HepG2 (cell line): ENCODE measurements around the gene NUDT9. TPM values are rescaled to one million over a fixed set of nuclear protein-coding genes. Genes with fewer than 3 reads are reported as not detected.

ENCODE experiments used
- ATAD3A ChIP-seq: sonication (generic); formaldehyde crosslinking; IDR thresholded peaks from 2 replicates; pipeline ENCODE4 v1.4.0; 2020; ENCODE audit warnings: missing genetic modification reagents
- ATRX ChIP-seq: sonication (generic); formaldehyde crosslinking; IDR thresholded peaks from 2 replicates; pipeline ENCODE4 v1.4.0; 2020; ENCODE audit warnings: missing genetic modification reagents, borderline replicate concordance
- CBX1 ChIP-seq: IDR thresholded peaks from one replicate; pipeline ENCODE4 v1.6.1; 2016; ENCODE audit warnings: antibody characterized with exemption, low read depth
- CENPT ChIP-seq: sonication (generic); formaldehyde crosslinking; IDR thresholded peaks from 2 replicates; pipeline ENCODE4 v1.8.0; 2022; ENCODE audit warnings: low read depth, mild to moderate bottlenecking, moderate library complexity, missing genetic modification reagents
- FIP1L1 ChIP-seq: fragments of 200-400 bp; formaldehyde crosslinking; IDR thresholded peaks from 2 replicates; pipeline ENCODE4 v1.6.1; 2018; ENCODE audit warnings: low read depth, mild to moderate bottlenecking, low read length, moderate library complexity, borderline replicate concordance; ENCODE audit not compliant: insufficient read depth
- HOMEZ ChIP-seq: IDR thresholded peaks from 2 replicates; pipeline ENCODE4 v1.6.1; 2016; ENCODE audit warnings: low read depth
- IKZF5 ChIP-seq: IDR thresholded peaks from 2 replicates; pipeline ENCODE4 v1.6.1; 2018; ENCODE audit warnings: missing genetic modification reagents, mild to moderate bottlenecking, missing compliant biosample characterization
- JUNB ChIP-seq: sonication (generic); formaldehyde crosslinking; IDR thresholded peaks from 2 replicates; pipeline ENCODE4 v1.8.0; 2022; ENCODE audit warnings: missing genetic modification reagents, mild to moderate bottlenecking, borderline replicate concordance
- KMT2B ChIP-seq: IDR thresholded peaks from 2 replicates; pipeline ENCODE4 v1.6.1; 2016; ENCODE audit warnings: missing genetic modification reagents, missing compliant biosample characterization
- RFXANK ChIP-seq: IDR thresholded peaks from 2 replicates; pipeline ENCODE4 v1.6.1; 2016
- SRSF4 ChIP-seq: fragments of 200-400 bp; formaldehyde crosslinking; IDR thresholded peaks from one replicate; pipeline ENCODE4 v1.6.1; 2018; ENCODE audit warnings: mild to moderate bottlenecking, low read depth, low read length, moderate library complexity; ENCODE audit not compliant: poor library complexity, severe bottlenecking
- STAT5B ChIP-seq: sonication (generic); formaldehyde crosslinking; IDR thresholded peaks from 2 replicates; pipeline ENCODE4 v1.4.0; 2020; ENCODE audit warnings: missing genetic modification reagents
- THYN1 ChIP-seq: sonication (generic); formaldehyde crosslinking; IDR thresholded peaks from 2 replicates; pipeline ENCODE4 v1.8.1; 2023; ENCODE audit warnings: low read depth, mild to moderate bottlenecking, moderate library complexity, missing genetic modification reagents, borderline replicate concordance
- YEATS2 ChIP-seq: sonication (generic); formaldehyde crosslinking; IDR thresholded peaks from 2 replicates; pipeline ENCODE4 v1.4.0; 2020; ENCODE audit warnings: missing genetic modification reagents, borderline replicate concordance
- ZNF138 ChIP-seq: sonication (generic); formaldehyde crosslinking; IDR thresholded peaks from 2 replicates; pipeline ENCODE4 v1.5.0; 2020; ENCODE audit warnings: mild to moderate bottlenecking, low read depth, missing genetic modification reagents
- ZNF318 ChIP-seq: sonication (generic); formaldehyde crosslinking; IDR thresholded peaks from 2 replicates; pipeline ENCODE4 v1.4.0; 2020; ENCODE audit warnings: mild to moderate bottlenecking, missing genetic modification reagents
- ZNF510 ChIP-seq: sonication (generic); formaldehyde crosslinking; IDR thresholded peaks from 2 replicates; pipeline ENCODE4 v1.4.0; 2020; ENCODE audit warnings: low read depth, mild to moderate bottlenecking, missing genetic modification reagents
- polyA plus RNA-seq, 8 experiments: library from polyadenylated mRNA; depleted of rRNA in 3 of 8; stranded (reverse) in 7 of 8; unstranded in 1 of 8; fragments of >200 nt; fragmentation: Illumina TruSeq in 4 of 8; extraction: Trizol in 4 of 8; gene quantifications; 2 replicates each; pipeline versions ENCODE4 v1.2.1 to v1.2.3, GENCODE V29; 2011 to 2016; ENCODE audit warnings: low read depth in 4 of 8, missing spikeins in 1 of 8, mixed read lengths in 1 of 8; ENCODE audit not compliant: insufficient read depth in 1 of 8
- total RNA-seq, 5 experiments: library from RNA; depleted of rRNA; stranded (reverse); fragments of >200 nt; fragmentation: Illumina TruSeq; extraction: Trizol; gene quantifications; 2 replicates each; pipeline ENCODE4 v1.2.3, GENCODE V29; 2016; ENCODE audit warnings: low read depth in 1 of 5
- TF ChIP-seq, protein P1 (sequence below): sonication (generic); IDR thresholded peaks from 2 replicates; pipeline ENCODE4 v1.6.1; 2016; ENCODE audit warnings: low read depth, borderline replicate concordance

The NUDT9 gene
- total and polyA plus RNA-seq, 2 of the 13 experiments (the other 11 are each of a cell fraction or from before 2014, with no cell fraction given) = 10.4 to 12.3 TPM

- no peak for TF ChIP-seq FIP1L1
- TF ChIP-seq HOMEZ (CRISPR knock-in tag) = peak; percentile 85
- TF ChIP-seq KMT2B (CRISPR knock-in tag) = peak; percentile 42; the same call in 1 of the 2 replicates
- TF ChIP-seq ATAD3A (CRISPR knock-in tag) = no peak
- no peak for TF ChIP-seq SRSF4
- no peak for TF ChIP-seq RFXANK (CRISPR knock-in tag)
- TF ChIP-seq, protein P1, sequence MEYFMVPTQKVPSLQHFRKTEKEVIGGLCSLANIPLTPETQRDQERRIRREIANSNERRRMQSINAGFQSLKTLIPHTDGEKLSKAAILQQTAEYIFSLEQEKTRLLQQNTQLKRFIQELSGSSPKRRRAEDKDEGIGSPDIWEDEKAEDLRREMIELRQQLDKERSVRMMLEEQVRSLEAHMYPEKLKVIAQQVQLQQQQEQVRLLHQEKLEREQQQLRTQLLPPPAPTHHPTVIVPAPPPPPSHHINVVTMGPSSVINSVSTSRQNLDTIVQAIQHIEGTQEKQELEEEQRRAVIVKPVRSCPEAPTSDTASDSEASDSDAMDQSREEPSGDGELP = 0 out of 2 replicates have a peak, but pooled peaks have one; percentile 43
- no peak for TF ChIP-seq CBX1
- peak; percentile 85 for TF ChIP-seq ZNF510 (CRISPR knock-in tag)
- no peak for TF ChIP-seq STAT5B (CRISPR knock-in tag)
- peak; percentile 37; the same call in 1 of the 2 replicates for TF ChIP-seq ZNF318
- peak; percentile 48; the same call in 1 of the 2 replicates for TF ChIP-seq THYN1 (CRISPR knock-in tag)
- TF ChIP-seq ZNF138 = no peak
- TF ChIP-seq CENPT (CRISPR knock-in tag) = no peak
- peak; percentile 59 for TF ChIP-seq IKZF5 (CRISPR knock-in tag)
- peak; percentile 77; the same call in 1 of the 2 replicates for TF ChIP-seq YEATS2 (CRISPR knock-in tag)
- no peak; the same call in 1 of the 2 replicates for TF ChIP-seq JUNB (CRISPR knock-in tag)
- no peak for TF ChIP-seq ATRX (CRISPR knock-in tag)
These were observed 31.3 kb upstream of the NUDT9 start, which contains the start of gene HSD17B11 (continued) for GRCh38 chr4:87390891-87391575.
